Endothelial cell of umbilical vein (primary cell): ENCODE results near the gene USP31. TPM values are rescaled to one million over a fixed set of nuclear protein-coding genes. Genes with fewer than 3 reads are reported as not detected.

Source experiments
- BruUV-seq: library from RNA; stranded (reverse); fragments of 400-500 nt; replicated peaks from 2 replicates; lab custom pipeline; 2021; lab: Mats Ljungman, UMichigan
- CTCF ChIA-PET: fragments of 300-600, 350-600 bp; sonication (Branson Sonifier 250); formaldehyde crosslinking; loops from one replicate; lab custom pipeline; 2021; ENCODE audit warnings: antibody characterized with exemption, inconsistent platforms; lab: Charles Lee
- POLR2A ChIA-PET: fragments of 300-600, 350-600 bp; sonication (Branson Sonifier 250); formaldehyde crosslinking; loops from one replicate; lab custom pipeline; 2021; ENCODE audit warnings: antibody characterized with exemption, inconsistent platforms; lab: Charles Lee
- DNase-seq: peaks from one replicate; pipeline ENCODE4 v3.0.0-alpha.2; 2011; ENCODE audit warnings: low read depth, low spot score
- FAIRE-seq: peaks from 2 replicates; lab custom pipeline; 2011; peaks lifted over from hg19 to GRCh38; lab: Jason Lieb, UNC
- H2AFZ ChIP-seq: 2 replicates; pipeline ENCODE4 v1.6.0; 2012; ENCODE audit warnings: low read depth, low read length, control low read depth, inconsistent platforms
- H3K27ac ChIP-seq: 2 replicates; pipeline ENCODE4 v1.5.1; 2011; ENCODE audit warnings: low read depth, mild to moderate bottlenecking, control low read depth, low read length, moderate library complexity; ENCODE audit not compliant: insufficient read depth
- H3K27me3 ChIP-seq, 2 experiments: 2 replicates each; pipeline versions ENCODE4 v1.6.0 to v1.6.1; 2011; ENCODE audit warnings: low read length in 2 of 2, mixed read lengths in 1 of 2; ENCODE audit not compliant: control insufficient read depth in 2 of 2, insufficient read depth in 2 of 2
- H3K36me3 ChIP-seq, 2 experiments: 2 replicates in 1 of 2; 3 replicates in 1 of 2; pipeline ENCODE4 v1.5.1; 2011; ENCODE audit warnings: low read length in 2 of 2, mild to moderate bottlenecking in 1 of 2, moderate library complexity in 1 of 2; ENCODE audit not compliant: control insufficient read depth in 2 of 2, insufficient read depth in 2 of 2; ENCODE audit errors: extremely low read depth in 1 of 2
- H3K4me1 ChIP-seq: 3 replicates; pipeline ENCODE4 v1.5.1; 2011; ENCODE audit warnings: mild to moderate bottlenecking, low read length; ENCODE audit not compliant: control insufficient read depth, insufficient read depth; ENCODE audit errors: extremely low read depth
- H3K4me2 ChIP-seq: 2 replicates; pipeline ENCODE4 v1.6.1; 2011; ENCODE audit warnings: low read length, control low read depth, mixed read lengths; ENCODE audit not compliant: insufficient read depth
- H3K4me3 ChIP-seq, 3 experiments: fragments of 200-600 bp in 1 of 3; sonication (generic), shearing (Covaris generic) in 1 of 3; replicated peaks in 1 of 3; 2 replicates each; pipeline ENCODE4 v1.5.1; 2011 to 2016; ENCODE audit warnings: control low read depth in 3 of 3, low read length in 3 of 3, mild to moderate bottlenecking in 2 of 3, inconsistent platforms in 1 of 3, low read depth in 1 of 3, moderate library complexity in 1 of 3; ENCODE audit not compliant: insufficient read depth in 1 of 3
- H3K79me2 ChIP-seq: 2 replicates; pipeline ENCODE4 v1.6.0; 2012; ENCODE audit warnings: low read length, inconsistent platforms; ENCODE audit not compliant: control insufficient read depth, insufficient read depth
- H3K9ac ChIP-seq: replicated peaks from 2 replicates; pipeline ENCODE3; 2011; ENCODE audit warnings: low read length, control low read depth; ENCODE audit not compliant: insufficient read depth; ENCODE audit errors: extremely low read depth
- H3K9me1 ChIP-seq: replicated peaks from 3 replicates; pipeline ENCODE4 v1.6.0; 2011; ENCODE audit warnings: mild to moderate bottlenecking, low read length; ENCODE audit not compliant: control insufficient read depth, insufficient read depth; ENCODE audit errors: extremely low read depth
- H3K9me3 ChIP-seq: replicated peaks from 2 replicates; pipeline ENCODE4 v1.5.1; 2012; ENCODE audit warnings: low read length, inconsistent platforms; ENCODE audit not compliant: control insufficient read depth, insufficient read depth
- H4K20me1 ChIP-seq: replicated peaks from 2 replicates; pipeline ENCODE3; 2011; ENCODE audit warnings: mild to moderate bottlenecking, low read length; ENCODE audit not compliant: control insufficient read depth, insufficient read depth; ENCODE audit errors: extremely low read depth
- MYC ChIP-seq: IDR thresholded peaks from one replicate; pipeline ENCODE4 v1.6.1; 2011; ENCODE audit warnings: mild to moderate bottlenecking, low read depth, low read length
- dilution Hi-C: fragments of 300-500 bp; cut with MboI; formaldehyde crosslinking; loops from one replicate; pipeline ENCODE4 v1.15.0; 2019; ENCODE audit warnings: low sequenced_read_pairs; ENCODE audit not compliant: extremely low pct_ligation_motif_present
- intact Hi-C: fragments of 100-400 bp; cut with micrococcal nuclease; formaldehyde crosslinking; loops from one replicate; pipeline ENCODE4 v1.10.0; 2022
- polyA plus RNA-seq, 4 experiments: library from polyadenylated mRNA; depleted of rRNA in 3 of 4; stranded (reverse) in 3 of 4; unstranded in 1 of 4; fragments of >200 nt; gene quantifications; 2 replicates each; pipeline versions ENCODE4 v1.2.1 to v1.2.3, GENCODE V29; 2011 to 2012; ENCODE audit warnings: missing spikeins in 1 of 4
- total RNA-seq: library from RNA; stranded (reverse); gene quantifications from 2 replicates; pipeline ENCODE4 v1.2.3, GENCODE V29; 2021
- TF ChIP-seq, protein P1 (sequence below), 2 donors: IDR thresholded peaks; 1 replicate in 1 of 2; 2 replicates in 1 of 2; pipeline ENCODE4 v1.5.1; 2011; ENCODE audit warnings: low read length in 2 of 2, mild to moderate bottlenecking in 2 of 2, moderate library complexity in 2 of 2, control low read depth in 1 of 2, inconsistent platforms in 1 of 2, low read depth in 1 of 2; ENCODE audit not compliant: insufficient read depth in 1 of 2; ENCODE audit errors: extremely low read depth in 1 of 2
- TF ChIP-seq, protein P2 (sequence below): IDR thresholded peaks from 2 replicates; pipeline ENCODE4 v1.6.1; 2011; ENCODE audit not compliant: insufficient read depth, insufficient read length

USP31 gene
- total and polyA plus RNA-seq, 2 donors (not counting 3 experiments of a cell fraction or from before 2014, with no cell fraction given) = 14.5 to 42.4 TPM

DNA sequence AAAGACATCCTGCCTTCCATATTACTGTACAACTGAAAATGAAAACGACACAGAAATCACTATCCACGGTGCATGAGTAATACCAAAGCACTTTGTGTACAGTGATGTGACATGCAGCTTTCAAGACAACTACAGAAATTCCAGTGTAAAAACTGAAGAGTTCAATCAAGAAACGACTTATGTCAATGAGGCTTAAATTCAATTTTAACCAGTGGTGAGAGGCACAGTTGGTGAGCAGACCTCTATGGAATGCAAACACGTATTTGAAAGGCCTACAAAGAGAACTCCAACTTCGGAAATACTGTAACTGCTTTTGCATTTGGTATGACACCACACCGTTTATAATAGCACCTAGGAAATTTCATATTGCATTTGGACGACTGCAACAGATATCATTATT, 87.6 kb downstream of the USP31 start:
- H3K27ac ChIP-seq = no peak overlapping the region
- H3K79me2 ChIP-seq = no peaks in the 10 kb centered on the region
- intact Hi-C loops = loop anchor here (2.0 to 10.0 kb wide), 2 partner anchors 373 to 1437 kb away; no protein-coding TSS in a partner anchor
- no peaks in the 10 kb centered on the region for H3K4me1 ChIP-seq
- no peaks in the 10 kb centered on the region for H3K9me3 ChIP-seq
- FAIRE-seq (no peak), DNase-seq (no peak)
- POLR2A ChIA-PET = no interaction called here
- no peak overlapping the region for H3K4me2 ChIP-seq
- H3K36me3 ChIP-seq = peaks cover 0 to under 1% of the 10 kb centered on the region in 2 experiments
- BruUV-seq = no TSS peak
- TF ChIP-seq, protein P1, sequence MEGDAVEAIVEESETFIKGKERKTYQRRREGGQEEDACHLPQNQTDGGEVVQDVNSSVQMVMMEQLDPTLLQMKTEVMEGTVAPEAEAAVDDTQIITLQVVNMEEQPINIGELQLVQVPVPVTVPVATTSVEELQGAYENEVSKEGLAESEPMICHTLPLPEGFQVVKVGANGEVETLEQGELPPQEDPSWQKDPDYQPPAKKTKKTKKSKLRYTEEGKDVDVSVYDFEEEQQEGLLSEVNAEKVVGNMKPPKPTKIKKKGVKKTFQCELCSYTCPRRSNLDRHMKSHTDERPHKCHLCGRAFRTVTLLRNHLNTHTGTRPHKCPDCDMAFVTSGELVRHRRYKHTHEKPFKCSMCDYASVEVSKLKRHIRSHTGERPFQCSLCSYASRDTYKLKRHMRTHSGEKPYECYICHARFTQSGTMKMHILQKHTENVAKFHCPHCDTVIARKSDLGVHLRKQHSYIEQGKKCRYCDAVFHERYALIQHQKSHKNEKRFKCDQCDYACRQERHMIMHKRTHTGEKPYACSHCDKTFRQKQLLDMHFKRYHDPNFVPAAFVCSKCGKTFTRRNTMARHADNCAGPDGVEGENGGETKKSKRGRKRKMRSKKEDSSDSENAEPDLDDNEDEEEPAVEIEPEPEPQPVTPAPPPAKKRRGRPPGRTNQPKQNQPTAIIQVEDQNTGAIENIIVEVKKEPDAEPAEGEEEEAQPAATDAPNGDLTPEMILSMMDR (IDR thresholded peaks at IDR 0.05; ENCODE audit: extremely low read depth in 1 of 2, insufficient read depth in 1 of 2, low read depth in 1 of 2, low read length in 2 of 2) = no peak
- TF ChIP-seq, protein P2, sequence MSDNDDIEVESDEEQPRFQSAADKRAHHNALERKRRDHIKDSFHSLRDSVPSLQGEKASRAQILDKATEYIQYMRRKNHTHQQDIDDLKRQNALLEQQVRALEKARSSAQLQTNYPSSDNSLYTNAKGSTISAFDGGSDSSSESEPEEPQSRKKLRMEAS = no peak
- no peak for TF ChIP-seq MYC
- dilution Hi-C loops = no loop called here
- no peak overlapping the region for H3K9ac ChIP-seq
- no peak overlapping the region for H3K4me3 ChIP-seq
- no peaks in the 10 kb centered on the region for H3K9me1 ChIP-seq
- no peaks in the 10 kb centered on the region for H3K27me3 ChIP-seq
- no peaks in the 10 kb centered on the region for H4K20me1 ChIP-seq
- CTCF ChIA-PET = interaction anchor here (1.4 to 1.5 kb wide), 2 partner anchors 162 to 374 kb away, joined by 5 to 6 read pairs; no protein-coding TSS in a partner anchor
- H2AFZ ChIP-seq = no peak overlapping the region
